ENCODE data around the gene DOC2A.
A peak's percentile ranks its signal among the peaks of the same experiment; 100 is the strongest.

DNA sequence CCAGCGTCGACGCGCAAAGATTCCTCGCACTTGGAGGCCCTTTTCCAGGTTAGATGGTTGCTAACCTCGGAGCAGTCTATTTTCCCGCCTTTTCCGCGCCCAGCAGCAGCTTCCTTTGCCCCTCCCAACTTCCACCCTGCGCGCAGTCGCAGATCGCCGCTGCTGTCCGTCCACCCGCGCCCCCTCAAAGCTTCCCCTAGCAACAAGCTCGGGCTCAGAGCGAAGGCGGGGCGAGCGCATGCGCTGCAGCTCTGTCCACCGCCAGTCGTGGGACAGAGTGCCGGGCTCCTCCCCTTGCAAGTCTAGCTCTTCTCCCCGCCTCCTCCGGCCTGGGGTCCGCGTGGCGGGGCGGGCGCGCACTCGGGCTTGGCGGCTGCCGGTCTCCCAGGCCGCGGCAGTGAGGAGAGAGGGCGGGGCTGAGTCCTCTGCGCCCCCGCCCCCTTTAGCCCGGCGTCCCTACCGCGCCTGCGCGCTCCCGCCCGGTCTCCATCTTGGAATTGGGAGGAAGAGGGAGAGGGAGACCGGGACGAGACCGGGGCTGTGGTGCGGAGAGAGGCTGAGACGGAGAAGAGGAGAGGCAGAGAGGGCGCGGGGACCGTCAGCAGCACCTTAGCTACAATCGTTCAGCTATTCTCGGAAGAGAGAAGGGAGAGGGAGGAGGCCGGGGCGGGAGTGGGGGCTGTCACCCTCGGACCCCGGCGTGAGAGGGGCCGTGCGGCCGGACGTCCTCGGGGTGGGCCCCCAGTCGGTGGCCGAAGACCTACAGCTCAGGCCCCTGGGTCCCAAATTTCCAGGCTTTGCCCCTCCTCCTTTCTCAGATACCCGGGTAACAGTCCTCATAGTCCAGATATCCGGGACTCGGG lies 37.2 kb downstream of the DOC2A start, which contains the start of gene TAOK2:
- TF ChIP-seq POLR2AphosphoS5 (IDR thresholded peaks at IDR 0.05; ENCODE audit: borderline replicate concordance, low read depth, low read length) (peak; percentile 96), FOXP2 (optimal IDR thresholded peaks at IDR 0.05; ENCODE audit: control extremely low read depth, extremely low read length, insufficient read depth) (peak; percentile 85)

Measured in SK-N-MC (cell line).